HG02852 (cell line): ENCODE measurements around the gene UQCR11.
"Not testable (repeated sequence)": the region's sequence is repeated elsewhere in the genome, so short reads cannot be mapped to it uniquely, and the experiment has no call there.

Experiments used
- ATAC-seq: cut with Tn5 transposase; IDR thresholded peaks from one replicate; pipeline ENCODE4 v1.9.1; 2021; ENCODE audit warnings: mild to moderate bottlenecking, moderate library complexity; ENCODE audit not compliant: unreplicated experiment

The UQCR11 gene

DNA sequence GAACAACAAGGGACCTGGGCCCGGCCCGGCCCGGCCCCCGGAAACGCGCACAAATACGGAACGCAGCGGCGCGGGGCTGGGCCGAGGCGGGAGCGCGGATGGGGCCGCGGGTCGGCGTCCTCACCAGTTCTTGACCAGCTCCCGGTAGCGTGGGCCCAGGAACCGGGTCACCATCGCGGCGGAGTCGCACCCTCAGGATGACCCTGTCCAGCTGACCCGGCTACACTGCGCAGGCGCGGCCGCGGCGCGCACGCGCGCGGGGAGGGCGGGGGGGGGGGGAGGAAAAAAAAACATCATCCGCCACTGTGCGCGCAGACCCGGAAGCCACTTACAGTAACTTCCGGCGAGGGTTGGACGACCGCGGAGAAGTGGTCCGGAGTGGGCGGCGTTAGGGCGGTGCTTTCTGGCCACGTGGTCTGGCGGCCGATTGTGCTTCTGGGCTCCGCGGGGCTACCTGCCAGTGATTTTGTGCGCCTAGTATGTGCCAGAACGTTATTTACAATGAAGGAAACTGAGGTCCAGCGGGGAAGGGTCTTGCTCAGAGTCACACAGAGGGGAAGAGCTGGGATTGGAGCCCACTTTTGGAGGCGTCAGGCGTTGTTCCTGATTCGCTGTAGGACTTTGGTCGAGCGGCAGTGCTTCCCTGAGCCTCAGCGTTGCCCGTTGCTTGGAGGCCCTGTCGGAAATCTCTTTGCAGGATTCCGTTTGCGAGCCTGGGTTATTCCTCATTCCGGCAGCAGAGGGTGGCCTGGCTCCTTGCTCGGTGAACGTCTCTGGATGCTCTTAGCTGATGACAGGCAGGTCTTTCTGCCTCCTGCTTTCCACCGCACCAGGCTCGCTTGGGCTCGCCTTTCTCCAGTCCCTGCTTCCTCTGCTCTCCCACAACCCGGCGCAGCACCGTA is at the start of gene UQCR11:
Gene UQCR11 (minus strand): TSS at position 227 of the 902 bp plus-strand sequence. CDS start 53 bp downstream, at position 174.
- ATAC-seq, result peak; percentile 80

DNA sequence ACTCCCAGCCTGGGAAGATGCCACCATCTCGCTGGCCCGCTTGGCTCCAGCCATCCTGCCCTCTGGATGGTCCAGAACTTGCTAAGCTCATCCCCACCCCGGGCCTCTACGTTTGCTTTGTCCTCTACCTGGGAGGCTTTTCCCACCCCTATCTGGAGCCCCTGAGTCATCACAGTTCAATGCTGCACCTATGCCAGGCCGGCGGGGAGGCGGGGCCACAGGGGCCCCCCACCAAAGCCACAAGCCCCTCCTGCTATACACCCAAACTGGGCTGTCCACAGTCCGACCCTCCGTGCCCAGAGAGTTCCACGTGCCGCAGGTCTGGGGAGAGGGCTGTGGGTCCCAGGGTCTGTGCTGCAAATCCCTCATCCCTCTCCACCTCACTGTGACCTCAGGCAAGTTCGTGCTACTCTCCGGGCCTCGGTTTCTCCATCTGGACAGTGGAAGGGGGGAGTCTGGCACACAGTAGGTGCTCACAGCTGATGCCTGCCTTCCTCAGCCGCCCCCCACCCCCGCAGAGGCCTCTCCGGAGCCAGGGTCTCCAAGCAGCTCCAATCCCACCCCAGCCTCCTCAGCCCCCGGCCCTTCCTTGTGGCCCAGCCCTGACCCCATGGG is 49.0 kb upstream of the UQCR11 start:
- ATAC-seq, result no peak

DNA sequence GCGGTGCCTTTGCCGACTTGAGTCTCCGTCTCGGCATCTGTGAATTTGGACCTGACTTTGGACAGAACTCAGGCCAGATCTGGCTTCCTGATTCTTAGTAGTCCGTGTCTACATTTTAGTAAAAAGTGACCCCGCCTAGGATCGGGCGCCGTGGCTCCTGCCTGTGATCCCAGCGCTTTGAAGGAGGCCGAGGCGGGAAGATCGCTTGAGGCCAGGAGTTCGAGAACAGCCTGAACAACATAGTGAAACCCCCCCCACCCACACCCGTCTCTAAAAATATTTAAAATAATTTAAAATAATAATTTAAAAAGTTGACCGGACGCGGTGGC is 48.0 kb upstream of the UQCR11 start:
- ATAC-seq, result no peak

DNA sequence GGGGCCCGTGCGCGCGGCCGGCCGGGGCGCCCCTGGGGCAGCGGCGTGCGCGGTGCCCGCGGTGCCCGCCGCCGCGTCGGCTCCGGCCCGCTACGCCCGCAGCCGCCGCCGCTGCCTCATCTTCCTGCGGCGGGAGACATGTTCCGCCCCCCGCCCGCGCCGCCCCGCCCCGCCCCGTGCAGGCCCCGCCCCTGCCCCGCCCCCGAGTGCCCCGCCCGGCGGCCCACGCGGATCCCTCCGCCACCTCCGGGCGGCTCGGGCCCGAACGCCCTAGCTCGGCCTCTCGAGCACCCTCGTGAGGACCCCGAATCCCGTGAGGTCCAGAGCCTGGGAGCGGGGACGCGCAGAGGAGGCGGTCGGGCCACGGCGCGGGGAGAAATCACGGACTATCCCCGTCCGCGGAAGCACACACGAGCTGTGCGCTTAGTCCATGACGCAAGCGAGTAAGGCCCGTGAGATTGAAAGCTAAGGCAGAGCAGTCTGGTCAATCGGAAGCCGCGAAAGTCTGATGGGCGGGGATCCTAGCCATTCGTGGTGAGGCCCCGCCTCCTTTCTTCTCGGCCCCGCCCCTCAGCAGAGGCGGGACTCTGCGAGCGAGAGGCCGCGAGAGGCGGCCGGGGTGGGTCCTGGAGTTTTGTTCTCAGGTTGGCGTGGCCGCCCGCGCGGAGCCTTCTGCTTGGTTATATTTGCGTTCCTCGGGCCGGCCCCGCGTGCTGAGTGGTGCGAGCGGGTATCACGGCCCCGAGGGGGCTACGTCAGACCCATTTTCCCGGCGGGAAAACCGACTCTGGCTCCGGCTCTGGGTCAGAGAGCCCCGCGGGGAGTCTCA is 47.4 kb upstream of the UQCR11 start, which contains the start of gene TCF3:
Gene TCF3 (minus strand): TSS at position 145 of the 829 bp plus-strand sequence. CDS start 2,367 bp downstream, outside the sequence.
- ATAC-seq, result peak; percentile 66

DNA sequence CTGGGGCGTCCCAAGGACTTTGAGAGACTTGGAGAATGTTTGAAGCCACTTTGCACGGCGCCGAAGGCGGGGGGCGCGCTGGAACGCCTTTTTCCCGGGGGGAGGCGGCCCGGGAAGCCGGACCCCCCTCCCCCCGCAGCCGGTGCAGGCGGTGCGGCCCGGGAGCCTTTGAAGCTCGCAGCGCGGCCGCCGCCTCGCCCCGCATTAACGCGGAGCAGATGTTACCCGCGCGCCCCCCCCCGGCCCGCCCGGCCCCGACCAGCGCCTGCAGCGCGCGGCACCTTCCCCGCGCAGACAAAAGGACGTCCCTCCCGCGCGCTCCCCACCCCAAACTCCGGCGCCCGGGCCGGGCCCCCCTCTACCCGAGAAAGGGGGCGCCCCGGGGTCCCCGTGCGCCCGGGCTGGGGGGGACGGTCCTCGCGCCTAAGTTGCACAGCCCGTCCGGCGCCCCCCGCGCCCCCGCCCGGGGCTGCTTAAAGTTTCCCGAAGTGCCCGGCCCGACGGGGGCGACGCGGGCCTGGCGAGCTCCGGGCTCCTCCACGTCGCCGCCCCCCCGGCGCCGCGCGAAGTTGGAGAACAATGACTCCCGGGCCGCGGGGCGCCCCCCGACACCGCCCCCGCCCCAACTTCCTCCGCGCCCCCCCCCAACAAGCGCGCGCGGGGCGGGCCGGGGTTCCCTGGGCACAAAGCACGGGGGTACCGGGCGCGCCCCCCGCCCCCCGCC is 46.5 kb upstream of the UQCR11 start:
- no peak for ATAC-seq

DNA sequence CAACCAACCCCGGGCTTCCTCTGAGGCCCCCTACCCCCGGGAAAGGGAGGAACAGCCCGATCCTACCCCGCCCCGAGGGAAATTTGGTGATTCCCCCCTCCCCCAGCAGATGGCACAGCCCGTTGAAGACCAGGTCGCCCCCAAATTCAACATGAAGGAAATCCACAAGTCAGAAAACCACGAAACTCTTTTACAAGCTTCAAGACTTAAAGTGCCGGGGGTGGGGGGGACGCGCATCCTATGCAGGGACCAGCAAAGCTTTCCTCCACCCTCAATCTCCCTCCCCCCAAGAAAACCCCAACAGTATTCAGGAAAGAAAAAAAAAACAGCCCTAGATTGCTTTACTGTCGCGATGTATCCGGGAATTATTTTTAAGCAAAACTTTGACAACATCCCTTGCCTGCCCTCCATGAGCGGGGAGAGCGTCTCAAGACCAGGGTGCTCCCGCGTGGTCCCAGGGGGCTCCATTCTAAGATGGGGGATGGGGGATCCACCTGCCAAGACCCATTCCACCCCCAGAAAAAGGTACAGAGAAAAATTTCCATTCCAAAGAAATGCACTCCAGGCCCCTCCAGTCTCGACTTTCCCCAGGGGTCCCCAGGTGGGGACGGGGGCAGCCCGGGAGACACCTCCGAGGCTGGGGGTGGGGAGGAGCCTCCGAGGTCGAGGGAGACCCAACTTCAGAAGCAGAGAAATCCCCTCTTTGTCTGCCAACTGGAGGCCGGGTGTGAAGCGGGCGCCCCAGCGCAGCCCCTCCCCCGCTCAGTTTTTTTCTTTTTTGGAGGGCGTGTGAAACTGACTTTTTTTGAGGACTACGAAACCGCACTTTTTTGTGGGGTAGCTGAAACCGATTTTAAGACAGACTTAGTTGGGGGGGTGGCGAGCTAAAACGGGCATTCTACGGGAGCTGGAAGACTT is 45.6 kb upstream of the UQCR11 start:
- no peak for ATAC-seq

DNA sequence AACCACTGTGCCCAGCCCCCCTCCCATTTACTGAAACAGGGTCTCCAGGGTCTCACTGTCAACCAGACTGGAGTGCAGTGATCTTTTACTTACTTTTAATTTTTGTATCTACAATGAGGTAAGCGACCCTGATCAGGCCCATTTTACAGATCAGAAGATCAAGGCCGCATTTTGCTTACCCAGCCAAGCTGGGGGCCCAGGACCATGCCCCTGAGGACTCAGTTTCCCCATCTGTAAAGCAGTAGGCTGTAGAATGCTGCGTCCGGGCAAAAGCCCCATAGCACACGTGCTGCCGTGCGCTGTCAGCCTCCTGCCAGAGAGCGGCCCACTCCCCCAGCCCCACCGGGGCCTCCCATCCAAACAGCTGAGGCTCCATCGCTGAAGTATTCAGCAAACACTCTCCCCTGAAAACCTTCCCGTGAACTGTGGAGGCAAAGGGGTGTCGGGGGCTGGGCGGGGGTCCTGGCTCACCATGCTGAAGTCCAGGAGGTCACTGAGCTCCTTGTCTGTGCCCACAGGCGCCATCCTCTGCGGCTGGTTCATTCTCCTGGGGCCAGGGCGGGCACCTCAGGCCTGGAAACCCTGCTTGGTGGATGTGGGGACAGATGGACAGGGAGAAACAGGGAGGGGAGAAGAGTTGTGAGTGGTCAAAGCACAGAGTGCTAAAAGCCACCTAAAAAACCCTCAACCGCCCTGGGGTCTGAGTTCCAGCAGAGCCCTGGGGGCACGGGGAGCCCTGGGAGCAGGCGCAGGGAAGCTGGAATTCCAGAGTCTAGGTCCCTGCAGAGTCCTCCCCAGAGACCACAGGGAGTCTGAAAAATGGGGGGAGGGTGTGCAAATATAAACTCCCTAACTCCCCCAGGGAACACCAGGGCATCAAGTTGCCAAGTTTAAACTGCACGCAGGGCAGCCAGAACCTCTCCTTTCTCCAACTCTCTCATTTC is 44.7 kb upstream of the UQCR11 start:
- ATAC-seq, result no peak

DNA sequence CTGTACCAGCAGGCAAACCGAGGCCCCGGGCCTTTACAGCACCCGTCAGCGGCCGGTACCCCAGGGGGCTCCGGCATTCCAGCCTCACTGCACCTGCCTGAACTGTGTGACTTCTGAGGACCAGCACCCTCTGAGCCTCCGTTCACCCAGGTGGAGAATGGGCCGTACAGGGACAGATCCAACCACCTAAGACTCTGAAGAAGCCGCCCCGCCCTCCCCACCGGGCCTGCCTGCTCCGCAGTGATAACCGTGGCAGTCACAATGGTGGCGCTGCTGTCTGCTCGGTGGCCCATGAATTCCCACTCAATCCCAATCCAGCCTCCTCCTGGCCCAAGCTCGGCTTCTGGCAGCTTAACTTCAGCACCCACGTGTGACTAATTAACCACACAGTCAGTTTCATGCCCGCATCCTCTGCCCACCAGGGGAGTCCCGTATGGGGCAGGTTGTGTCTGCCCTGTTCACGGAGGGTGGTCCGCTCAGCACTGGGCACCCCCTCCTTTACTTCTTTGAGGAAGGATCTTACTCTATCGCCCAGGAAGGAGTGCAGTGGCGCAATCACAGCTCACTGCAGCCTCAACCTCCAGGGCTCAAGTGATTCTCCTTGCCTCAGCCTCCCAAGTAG is 43.8 kb upstream of the UQCR11 start:
- no peak for ATAC-seq

DNA sequence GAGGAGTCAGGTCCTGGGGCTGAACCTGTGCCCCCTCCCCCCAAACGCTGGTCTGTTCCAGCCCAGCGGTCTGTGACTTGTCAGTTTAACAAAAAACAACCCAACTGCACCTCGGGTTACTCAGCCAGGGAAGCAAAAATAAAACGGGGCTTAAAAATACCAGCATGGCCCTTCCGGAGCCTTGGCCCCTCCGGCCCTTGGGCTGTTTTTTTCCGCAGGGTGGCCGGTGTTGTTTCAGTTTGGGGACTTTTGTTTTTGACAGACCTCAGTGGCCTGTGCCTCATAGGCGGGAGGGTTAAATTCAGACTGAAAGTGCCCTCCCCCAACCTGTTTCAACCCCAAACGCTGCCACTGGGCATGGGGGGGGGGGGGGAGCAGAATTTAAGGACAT is 43.2 kb upstream of the UQCR11 start:
- peak; percentile 21 for ATAC-seq

DNA sequence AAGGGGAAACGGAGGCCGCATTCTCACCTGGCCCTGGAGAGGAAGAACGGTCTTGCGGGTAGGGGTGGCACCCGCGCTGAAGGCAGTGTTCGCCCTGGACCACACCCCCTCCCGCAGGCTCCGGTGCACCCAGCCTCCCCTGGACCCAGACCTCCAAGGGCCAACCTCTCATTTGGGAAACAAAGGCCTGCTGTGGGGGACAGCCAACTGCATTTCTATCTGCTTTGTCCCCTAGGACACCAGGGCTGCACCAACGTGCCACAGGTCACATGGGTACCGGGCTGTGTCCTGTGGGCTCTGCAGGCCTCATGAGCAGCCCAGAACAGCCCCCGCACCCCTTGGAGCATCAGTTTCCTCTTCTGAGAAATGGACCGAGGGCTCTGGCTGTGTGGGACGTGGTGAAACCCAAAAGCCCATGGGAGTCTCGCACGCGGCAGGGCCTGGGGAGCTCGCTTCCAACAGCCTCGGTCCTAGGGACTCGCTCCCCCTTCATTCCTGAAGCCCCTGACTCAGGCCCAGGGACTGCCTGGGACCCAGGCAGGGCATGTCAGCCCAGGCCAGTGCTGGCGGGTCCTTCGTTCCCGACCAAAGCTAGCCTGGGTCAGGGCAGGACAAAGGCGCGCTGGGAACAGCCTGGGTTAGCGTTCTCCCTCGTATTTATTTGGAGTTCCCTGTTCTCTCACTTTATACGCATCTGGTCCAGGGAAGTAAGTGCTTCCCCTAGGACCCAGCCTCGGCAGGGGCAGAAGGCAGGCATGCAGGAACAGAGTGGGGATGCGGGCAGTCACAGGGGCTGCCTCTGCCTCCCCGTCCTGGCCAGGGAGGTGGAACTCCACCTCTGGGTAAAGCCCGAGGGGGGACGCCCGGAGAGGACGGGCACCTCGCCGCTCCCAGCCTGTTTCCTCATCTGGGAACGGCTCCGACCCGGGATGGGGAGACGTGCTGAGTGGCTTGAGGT is 42.5 kb upstream of the UQCR11 start:
- ATAC-seq, result no peak

DNA sequence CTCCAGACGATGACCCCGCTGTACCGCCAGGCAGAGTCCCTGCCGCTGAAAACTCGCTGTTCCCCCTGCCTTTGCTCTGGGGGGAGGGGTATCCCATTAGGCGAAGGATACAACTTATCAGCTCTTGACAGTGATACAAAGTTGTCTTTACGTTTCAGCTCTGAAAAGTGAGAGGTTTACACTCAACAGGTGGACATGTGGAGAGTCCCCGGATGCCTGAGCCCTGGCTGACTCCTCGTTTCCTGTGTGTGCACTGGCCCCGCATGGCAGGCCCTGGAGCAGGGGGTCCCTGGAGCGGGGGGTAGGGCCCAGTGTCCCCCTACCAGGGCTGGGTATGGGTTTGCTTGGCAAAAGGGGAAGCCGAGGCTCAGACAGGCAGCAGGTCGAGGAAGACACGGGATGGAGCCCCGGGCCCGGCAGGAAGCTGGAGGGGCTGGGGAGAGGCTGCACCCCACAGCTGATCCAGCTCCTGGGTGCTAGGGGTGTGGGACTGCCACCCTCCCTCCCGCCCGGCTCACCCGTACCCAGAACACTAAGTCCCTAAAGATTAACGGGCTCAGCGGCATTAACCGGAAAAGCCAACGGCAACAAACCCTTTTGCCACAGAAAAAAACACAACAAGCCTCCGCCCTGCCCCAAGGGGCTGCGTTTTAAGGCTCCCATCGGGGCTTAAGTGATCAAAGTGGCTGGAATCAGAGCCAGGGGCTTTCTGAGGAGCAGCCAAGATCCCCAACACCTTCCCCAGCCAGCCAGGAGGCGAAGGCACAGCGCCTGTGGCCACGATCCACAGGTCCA is 41.6 kb upstream of the UQCR11 start:
- no peak for ATAC-seq

DNA sequence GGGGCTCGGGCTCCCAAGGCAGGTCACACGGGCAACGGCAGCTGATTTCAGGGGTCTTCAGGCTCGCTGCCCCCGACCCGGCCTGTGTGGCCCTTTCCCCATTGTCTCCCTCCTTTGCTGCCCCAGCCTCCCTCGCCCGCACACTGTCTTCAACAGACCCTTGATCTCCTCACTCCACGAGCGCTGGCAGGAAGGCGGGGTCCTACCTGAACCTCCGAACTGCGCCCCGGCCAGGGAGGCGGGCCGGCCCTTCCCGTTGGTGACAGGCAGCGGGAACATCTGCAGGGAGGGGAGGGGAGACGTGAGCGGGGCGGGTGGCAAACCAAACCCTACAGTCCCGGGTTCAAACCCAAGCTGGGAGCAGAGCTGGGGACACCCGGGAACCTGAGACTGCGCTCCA is 40.9 kb upstream of the UQCR11 start:
- no peak for ATAC-seq

DNA sequence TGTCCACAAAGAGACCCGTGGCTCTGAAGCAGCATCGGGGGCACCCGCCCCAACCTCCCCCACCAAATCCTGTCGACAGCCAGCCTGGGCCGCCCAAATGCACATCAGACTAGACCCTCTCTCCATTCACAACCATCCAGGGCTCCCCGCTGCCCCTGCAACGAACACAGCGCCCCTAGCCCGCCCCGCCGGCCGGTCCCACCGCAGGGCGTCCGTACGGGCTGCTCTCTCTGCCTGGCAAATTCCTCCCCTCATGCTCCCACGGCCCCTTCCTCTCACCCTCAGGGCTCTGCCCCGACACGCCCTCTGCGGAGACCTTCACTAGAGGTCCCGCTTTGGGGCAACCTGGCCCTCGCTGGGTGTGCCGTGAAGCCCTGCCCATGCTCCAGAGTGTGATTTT is 40.0 kb upstream of the UQCR11 start:
- no peak for ATAC-seq

DNA sequence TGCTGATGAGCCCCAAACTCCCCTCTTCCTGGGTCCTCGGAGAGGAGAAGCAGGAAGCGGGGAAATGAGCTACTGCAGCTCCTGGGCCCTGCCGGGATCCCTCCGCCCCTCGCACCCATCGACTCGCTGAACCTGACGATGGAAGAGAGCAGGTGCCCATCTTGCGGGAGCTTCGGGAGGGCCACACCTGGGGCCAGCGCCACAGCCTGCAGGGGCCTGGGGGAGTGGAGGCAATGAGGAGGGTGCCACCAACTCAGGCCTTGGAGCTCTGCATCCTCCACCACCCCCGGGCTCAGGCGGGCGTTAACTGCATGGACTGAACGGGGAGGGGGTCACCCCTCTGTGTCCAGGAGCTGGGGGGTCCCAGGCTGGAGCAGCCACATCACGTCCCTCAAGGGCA is 38.8 kb upstream of the UQCR11 start:
- no peak for ATAC-seq

DNA sequence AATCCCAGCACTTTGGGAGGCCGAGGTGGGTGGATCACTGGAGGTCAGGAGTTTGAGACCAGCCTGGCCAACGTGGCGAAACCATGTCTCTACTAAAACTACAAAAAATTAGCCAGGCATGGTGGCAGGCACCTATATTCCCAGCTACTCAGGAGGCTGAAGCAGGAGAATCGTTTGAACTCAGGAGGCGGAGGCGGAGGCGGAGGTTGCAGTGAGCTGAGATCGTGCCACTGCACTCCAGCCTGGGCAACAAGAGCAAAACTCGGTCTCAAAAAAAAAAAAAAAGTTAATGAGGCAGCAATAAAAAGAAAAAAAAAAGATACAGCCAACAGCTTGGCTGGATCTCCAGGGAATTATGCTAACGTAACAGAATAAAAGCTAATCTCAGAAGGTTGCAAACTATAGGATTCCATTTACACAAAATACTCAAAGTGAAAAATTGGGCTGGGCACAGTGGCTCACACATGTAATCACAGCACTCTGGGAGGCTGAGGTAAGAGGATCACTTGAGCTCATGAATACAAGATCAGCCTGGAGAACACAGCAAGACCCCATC is 35.7 kb upstream of the UQCR11 start:
- ATAC-seq, result not testable (repeated sequence)
